ENCODE data around the gene ADAMTSL3.
"Not testable (repeated sequence)": the region's sequence is repeated elsewhere in the genome, so short reads cannot be mapped to it uniquely, and the experiment has no call there.

Gene ADAMTSL3

DNA sequence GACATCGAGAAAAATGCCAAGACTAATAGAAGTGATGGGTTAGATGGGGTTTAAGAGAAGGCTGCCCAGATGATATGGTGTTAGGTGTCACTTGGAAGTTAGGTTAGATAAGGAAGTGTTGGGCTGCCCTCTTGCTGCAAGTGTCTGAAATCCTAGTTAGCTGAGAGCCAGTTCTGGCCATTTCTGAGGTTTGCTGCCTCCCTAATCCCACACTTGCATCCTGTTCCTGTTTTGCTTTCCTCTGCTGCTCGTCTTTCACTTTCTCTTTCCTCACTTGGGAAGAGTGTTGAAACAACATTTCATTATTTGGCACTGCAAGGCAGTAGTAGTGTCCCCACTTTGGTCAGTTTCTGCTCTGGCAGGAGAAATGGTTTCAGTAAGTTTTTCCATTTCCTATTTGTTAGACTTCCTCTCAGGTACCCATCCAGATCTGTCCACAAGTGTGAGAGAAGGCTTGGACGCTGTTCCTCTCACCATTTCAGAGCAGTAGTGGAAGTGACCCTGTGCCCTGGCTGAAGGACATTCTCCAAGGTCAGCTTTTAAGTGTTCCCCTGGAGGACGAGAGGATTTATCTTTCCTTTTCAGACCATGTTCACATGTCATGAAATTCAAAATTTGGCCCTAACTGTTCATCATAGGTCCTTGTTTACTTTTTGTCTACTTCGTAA, 93.3 kb downstream of the ADAMTSL3 start:
- Histone ChIP-seq H3K4me3 (ENCODE audit: insufficient read depth, low read length, poor library complexity, severe bottlenecking) (no peak overlapping the region), H3F3A (ENCODE audit: insufficient read depth) (no peaks in the 10 kb centered on the region), H3K9me3 (ENCODE audit: insufficient read depth, low read length) (no peaks in the 10 kb centered on the region), H3K9ac (ENCODE audit: low read length) (no peak overlapping the region), H3K79me2 (ENCODE audit: insufficient read depth, low read length) (no peaks in the 10 kb centered on the region), H3K4me2 (ENCODE audit: low read depth, low read length, poor library complexity, severe bottlenecking) (no peak overlapping the region), H3K9me2 (replicated peaks; ENCODE audit: insufficient read depth, low read length) (no peaks in the 10 kb centered on the region), H4K20me1 (ENCODE audit: low read depth, low read length) (no peaks in the 10 kb centered on the region), H3K27ac (ENCODE audit: low read depth, low read length) (no peak overlapping the region), H2AFZ (ENCODE audit: low read depth, low read length, severe bottlenecking) (no peak overlapping the region), H3K36me3 (ENCODE audit: low read length) (no peaks in the 10 kb centered on the region), H3K27me3 (ENCODE audit: low read length) (no peaks in the 10 kb centered on the region)
- no peak for TF ChIP-seq EZH2phosphoT487 (conservative IDR thresholded peaks at IDR 0.05; ENCODE audit: low read length)
- TF ChIP-seq, protein P1, sequence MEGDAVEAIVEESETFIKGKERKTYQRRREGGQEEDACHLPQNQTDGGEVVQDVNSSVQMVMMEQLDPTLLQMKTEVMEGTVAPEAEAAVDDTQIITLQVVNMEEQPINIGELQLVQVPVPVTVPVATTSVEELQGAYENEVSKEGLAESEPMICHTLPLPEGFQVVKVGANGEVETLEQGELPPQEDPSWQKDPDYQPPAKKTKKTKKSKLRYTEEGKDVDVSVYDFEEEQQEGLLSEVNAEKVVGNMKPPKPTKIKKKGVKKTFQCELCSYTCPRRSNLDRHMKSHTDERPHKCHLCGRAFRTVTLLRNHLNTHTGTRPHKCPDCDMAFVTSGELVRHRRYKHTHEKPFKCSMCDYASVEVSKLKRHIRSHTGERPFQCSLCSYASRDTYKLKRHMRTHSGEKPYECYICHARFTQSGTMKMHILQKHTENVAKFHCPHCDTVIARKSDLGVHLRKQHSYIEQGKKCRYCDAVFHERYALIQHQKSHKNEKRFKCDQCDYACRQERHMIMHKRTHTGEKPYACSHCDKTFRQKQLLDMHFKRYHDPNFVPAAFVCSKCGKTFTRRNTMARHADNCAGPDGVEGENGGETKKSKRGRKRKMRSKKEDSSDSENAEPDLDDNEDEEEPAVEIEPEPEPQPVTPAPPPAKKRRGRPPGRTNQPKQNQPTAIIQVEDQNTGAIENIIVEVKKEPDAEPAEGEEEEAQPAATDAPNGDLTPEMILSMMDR (IDR thresholded peaks at IDR 0.05; ENCODE audit: insufficient read depth, low read length, poor library complexity, severe bottlenecking): no peak

DNA sequence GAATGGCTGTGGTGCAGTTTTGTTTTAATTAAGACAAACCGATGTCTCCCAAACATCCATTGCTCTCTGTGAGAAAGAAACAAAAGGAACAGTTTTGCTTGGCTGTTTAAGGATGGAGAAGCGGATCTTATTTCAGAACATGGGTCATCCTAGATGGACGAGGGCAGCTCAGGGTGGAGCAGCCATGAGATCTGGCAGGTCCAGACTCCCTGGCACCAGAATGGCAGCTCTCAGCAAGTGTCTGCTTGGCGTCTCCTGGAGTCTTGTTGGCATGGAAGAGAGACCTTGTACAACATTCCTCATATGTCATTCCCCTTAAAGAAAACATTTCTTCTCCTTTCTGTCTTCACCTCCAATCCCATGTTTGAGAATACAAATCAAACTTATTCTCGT, 93.8 kb downstream of the ADAMTSL3 start:
- H3K36me3 ChIP-seq (ENCODE audit: low read length): no peaks in the 10 kb centered on the region
- H3K27me3 ChIP-seq (ENCODE audit: low read length): no peaks in the 10 kb centered on the region
- H3K79me2 ChIP-seq (ENCODE audit: insufficient read depth, low read length): no peaks in the 10 kb centered on the region
- no peaks in the 10 kb centered on the region for H3K9me3 ChIP-seq (ENCODE audit: insufficient read depth, low read length)
- H2AFZ ChIP-seq (ENCODE audit: low read depth, low read length, severe bottlenecking): no peak overlapping the region
- H3F3A ChIP-seq (ENCODE audit: insufficient read depth): no peaks in the 10 kb centered on the region
- no peak overlapping the region for H3K9ac ChIP-seq (ENCODE audit: low read length)
- no peak overlapping the region for H3K27ac ChIP-seq (ENCODE audit: low read depth, low read length)
- no peaks in the 10 kb centered on the region for H4K20me1 ChIP-seq (ENCODE audit: low read depth, low read length)
- no peak overlapping the region for H3K4me3 ChIP-seq (ENCODE audit: insufficient read depth, low read length, poor library complexity, severe bottlenecking)
- no peak overlapping the region for H3K4me2 ChIP-seq (ENCODE audit: low read depth, low read length, poor library complexity, severe bottlenecking)
- no peaks in the 10 kb centered on the region for H3K9me2 ChIP-seq (replicated peaks; ENCODE audit: insufficient read depth, low read length)
- no peak for TF ChIP-seq EZH2phosphoT487 (conservative IDR thresholded peaks at IDR 0.05; ENCODE audit: low read length)
- TF ChIP-seq, protein P1 (IDR thresholded peaks at IDR 0.05; ENCODE audit: insufficient read depth, low read length, poor library complexity, severe bottlenecking): no peak

GRCh38 chr15:83753872-83754493, 100.1 kb downstream of the ADAMTSL3 start:
- H3K27ac ChIP-seq (ENCODE audit: low read depth, low read length): no peak overlapping the region
- no peak overlapping the region for H2AFZ ChIP-seq (ENCODE audit: low read depth, low read length, severe bottlenecking)
- H3K9me2 ChIP-seq (replicated peaks; ENCODE audit: insufficient read depth, low read length): no peaks in the 10 kb centered on the region
- H3K27me3 ChIP-seq (ENCODE audit: low read length): no peaks in the 10 kb centered on the region
- no peaks in the 10 kb centered on the region for H3F3A ChIP-seq (ENCODE audit: insufficient read depth)
- no peaks in the 10 kb centered on the region for H3K79me2 ChIP-seq (ENCODE audit: insufficient read depth, low read length)
- H3K36me3 ChIP-seq (ENCODE audit: low read length): no peaks in the 10 kb centered on the region
- H3K9me3 ChIP-seq (ENCODE audit: insufficient read depth, low read length): no peaks in the 10 kb centered on the region
- H3K4me2 ChIP-seq (ENCODE audit: low read depth, low read length, poor library complexity, severe bottlenecking): no peak overlapping the region
- no peak overlapping the region for H3K9ac ChIP-seq (ENCODE audit: low read length)
- TF ChIP-seq, protein P1 (IDR thresholded peaks at IDR 0.05; ENCODE audit: insufficient read depth, low read length, poor library complexity, severe bottlenecking): no peak
- H4K20me1 ChIP-seq (ENCODE audit: low read depth, low read length): no peaks in the 10 kb centered on the region
- no peak overlapping the region for H3K4me3 ChIP-seq (ENCODE audit: insufficient read depth, low read length, poor library complexity, severe bottlenecking)

DNA sequence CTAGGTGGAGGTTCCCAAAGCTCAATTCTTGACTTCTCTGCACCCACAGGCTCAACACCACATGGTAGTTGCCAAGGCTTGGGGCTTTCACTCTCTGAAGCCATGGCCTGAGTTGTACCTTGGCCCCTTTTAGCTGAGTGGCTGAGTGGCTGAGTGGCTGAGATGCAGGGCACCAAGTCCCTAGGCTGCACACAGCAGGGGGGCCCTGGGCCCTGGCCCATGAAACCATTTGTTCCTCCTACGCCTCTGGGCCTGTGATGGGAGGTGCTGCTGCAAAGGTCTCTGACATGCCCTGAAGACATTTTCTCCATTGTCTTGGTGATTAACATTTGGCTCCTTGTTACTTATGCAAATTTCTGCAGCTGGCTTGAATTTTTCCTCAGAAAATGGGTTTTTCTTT, 103.4 kb downstream of the ADAMTSL3 start:
- not testable (repeated sequence) for H3K79me2 ChIP-seq (ENCODE audit: insufficient read depth, low read length); H3K9me2 ChIP-seq (replicated peaks; ENCODE audit: insufficient read depth, low read length); H3K27ac ChIP-seq (ENCODE audit: low read depth, low read length); H2AFZ ChIP-seq (ENCODE audit: low read depth, low read length, severe bottlenecking); H3K27me3 ChIP-seq (ENCODE audit: low read length); H3K4me3 ChIP-seq (ENCODE audit: insufficient read depth, low read length, poor library complexity, severe bottlenecking); H4K20me1 ChIP-seq (ENCODE audit: low read depth, low read length); H3K4me2 ChIP-seq (ENCODE audit: low read depth, low read length, poor library complexity, severe bottlenecking); H3K9ac ChIP-seq (ENCODE audit: low read length); H3K9me3 ChIP-seq (ENCODE audit: insufficient read depth, low read length); H3K36me3 ChIP-seq (ENCODE audit: low read length); H3F3A ChIP-seq (ENCODE audit: insufficient read depth)

Data from SU-DHL-6 (cell line).